BJ (cell line): ENCODE results near the gene XPOT. TPM values are rescaled to one million over a fixed set of nuclear protein-coding genes. Genes with fewer than 3 reads are reported as not detected.

Experiments
- CTCF ChIA-PET: fragments of 350-600 bp; formaldehyde crosslinking; extraction: SDS; loops from one replicate; lab custom pipeline; 2021; ENCODE audit warnings: antibody characterized with exemption, inconsistent platforms; lab: Yijun Ruan, JAX
- POLR2A ChIA-PET: fragments of 300-600 bp; sonication (Branson Sonifier 250); formaldehyde crosslinking; extraction: SDS; loops from one replicate; lab custom pipeline; 2021; ENCODE audit warnings: antibody characterized with exemption; lab: Charles Lee
- DNase-seq: peaks from one replicate; pipeline ENCODE4 v3.0.0-alpha.2; 2011; ENCODE audit warnings: low read depth
- H3K27me3 ChIP-seq: 2 replicates; pipeline ENCODE4 v1.6.0; 2011; ENCODE audit warnings: low read length; ENCODE audit not compliant: control insufficient read depth, insufficient read depth
- H3K36me3 ChIP-seq: 2 replicates; pipeline ENCODE4 v1.5.1; 2011; ENCODE audit warnings: low read length; ENCODE audit not compliant: control insufficient read depth, insufficient read depth
- H3K4me3 ChIP-seq: 2 replicates; pipeline ENCODE4 v1.5.1; 2011; ENCODE audit warnings: low read depth, mild to moderate bottlenecking, control low read depth, low read length
- CTCF ChIP-seq: IDR thresholded peaks from 2 replicates; pipeline ENCODE4 v1.5.1; 2011; ENCODE audit warnings: low read depth, mild to moderate bottlenecking, control low read depth, inconsistent platforms, low read length, moderate library complexity; ENCODE audit not compliant: insufficient read depth
- polyA plus RNA-seq: library from polyadenylated mRNA; depleted of rRNA; stranded (reverse); fragments of >200 nt; gene quantifications from 2 replicates; pipeline ENCODE4 v1.2.3, GENCODE V29; 2011; rRNA removed
- small RNA-seq: library from RNA; depleted of rRNA; stranded (forward); fragments of <200 nt; gene quantifications from one replicate; pipeline ENCODE3, GENCODE V24; 2012; ENCODE audit warnings: low replicate concordance, low read depth; ENCODE audit not compliant: insufficient read length

The XPOT gene
- polyA plus RNA-seq, 1 experiment, result 77.4 TPM

- no peak overlapping the region for H3K4me3 ChIP-seq
- peaks cover 3% of the 10 kb centered on the region for H3K36me3 ChIP-seq
- DNase-seq, result no peak
- POLR2A ChIA-PET, result no interaction called here
- TF ChIP-seq CTCF, result no peak
- CTCF ChIA-PET, result interaction anchor here (1.2 kb wide), 1 partner anchor 10 kb away, joined by 3 read pairs; no protein-coding TSS in a partner anchor
- H3K27me3 ChIP-seq, result no peaks in the 10 kb centered on the region
These were observed 96.2 kb downstream of the XPOT start for GRCh38 chr12:64500394-64500793.

Small RNAs within 50 kb of the gene (small RNA-seq; reads per million reads assigned to genes)
- gene RF01210, result not detected

Other genes with a start within 250 kb of the XPOT start
- 3.3 and 3.8 TPM in 2 replicates for gene KICS2, start 182.1 kb upstream of the XPOT start, polyA plus RNA-seq
- not detected in 2 replicates for gene C12orf56, start 13.6 kb upstream of the XPOT start, polyA plus RNA-seq
- 5.7 and 15.0 TPM in 2 replicates for gene TBK1, start 47.7 kb downstream of the XPOT start, polyA plus RNA-seq
- gene RASSF3, start 206.1 kb downstream of the XPOT start, polyA plus RNA-seq, result 22.3 and 27.7 TPM in 2 replicates